NCI-H82 treated with DMSO at 0.1 percent for 48 hours (cell line): ENCODE results near the gene KDM2B.
"Not testable (repeated sequence)": the region's sequence is repeated elsewhere in the genome, so short reads cannot be mapped to it uniquely, and the experiment has no call there.

ENCODE experiments used
- DNase-seq: peaks from one replicate; lab custom pipeline; 2025; ENCODE audit not compliant: unreplicated experiment; lab: John Stamatoyannopoulos, UW

Gene KDM2B

GRCh38 chr12:121397521-121397920 lies 183.3 kb downstream of the KDM2B start:
- no peak for DNase-seq

- DNase-seq, result no peak
These were observed 188.5 kb downstream of the KDM2B start for GRCh38 chr12:121392325-121392716.

GRCh38 chr12:121391619-121392324 lies 189.1 kb downstream of the KDM2B start:
- DNase-seq, result no peak

GRCh38 chr12:121390856-121391255 lies 190.0 kb downstream of the KDM2B start:
- no peak for DNase-seq

- no peak for DNase-seq
These were observed 192.3 kb downstream of the KDM2B start for GRCh38 chr12:121388421-121388981.

GRCh38 chr12:121384891-121385290 lies 195.9 kb downstream of the KDM2B start:
- not testable (repeated sequence) for DNase-seq

GRCh38 chr12:121383601-121384021 lies 197.2 kb downstream of the KDM2B start:
- no peak for DNase-seq

GRCh38 chr12:121379945-121380344 lies 200.9 kb downstream of the KDM2B start:
- no peak for DNase-seq
